Measurements from ENCODE around the gene CXXC5.

The CXXC5 gene

DNA sequence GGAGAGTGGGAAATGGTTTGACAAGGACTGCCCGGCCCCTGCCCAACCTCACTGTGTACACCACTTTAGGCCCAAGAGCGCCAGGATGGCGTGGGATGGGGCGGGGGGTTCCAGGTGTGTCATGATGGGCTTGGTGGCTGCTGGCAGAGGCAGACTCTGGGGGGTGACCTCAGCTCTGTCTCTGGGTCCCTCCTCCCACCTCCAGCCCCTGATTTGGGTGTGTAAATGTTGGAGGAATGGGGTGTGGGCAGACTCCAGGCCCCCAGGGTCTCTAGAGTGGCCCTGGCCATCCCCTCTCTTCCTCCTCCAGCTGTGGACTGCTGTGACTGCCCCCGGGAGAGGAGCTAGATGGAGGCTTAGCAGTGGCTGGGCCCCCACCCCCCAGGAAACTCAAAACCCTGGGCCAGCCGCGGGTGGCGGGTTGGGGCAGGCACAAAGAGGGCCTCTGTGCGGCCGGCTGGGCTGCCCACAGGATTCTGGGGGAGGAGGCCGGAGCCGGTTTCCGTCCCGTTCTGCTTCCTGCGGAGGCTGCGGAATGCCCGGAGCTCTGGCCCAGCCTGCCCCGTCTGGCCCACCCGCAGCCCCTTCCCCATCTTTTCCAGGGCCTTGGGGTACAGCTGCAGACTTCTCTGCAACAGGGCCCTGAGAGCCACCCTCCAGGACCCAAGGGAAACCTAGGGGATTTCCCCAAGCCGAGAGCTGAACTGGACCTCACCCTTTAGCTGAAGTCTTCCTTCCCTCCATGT is 23.1 kb downstream of the CXXC5 start:
- Mint-ChIP-seq H3K4me3 (no peak overlapping the region), H3K27me3 (ENCODE audit: low read depth) (peaks cover 7% of the 10 kb centered on the region), H3K36me3 (ENCODE audit: low read depth) (no peaks in the 10 kb centered on the region), H3K27ac (no peak overlapping the region), H3K4me1 (ENCODE audit: low read depth) (peaks cover 26% of the 10 kb centered on the region), H3K9me3 (no peaks in the 10 kb centered on the region)

DNA sequence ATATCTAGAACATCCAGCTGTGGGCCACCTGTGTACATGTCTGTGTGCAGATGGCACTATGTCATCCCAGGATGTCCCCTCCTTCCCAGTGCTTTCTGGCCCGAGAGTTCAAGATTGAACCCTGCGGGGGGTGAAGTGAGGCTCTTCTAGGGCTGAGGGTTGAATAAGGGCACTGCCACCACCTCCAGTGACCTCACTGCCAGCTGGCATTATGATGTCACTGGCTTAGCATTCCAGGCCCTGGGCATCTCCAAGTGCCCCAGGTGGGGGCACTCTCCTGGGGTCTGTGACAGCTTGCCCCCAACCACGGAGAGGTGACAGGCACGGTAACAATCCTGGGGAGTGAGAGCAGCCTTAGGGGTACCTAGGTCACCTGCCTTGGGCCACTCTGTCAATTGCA is 27.1 kb downstream of the CXXC5 start:
- no peak overlapping the region for H3K27ac Mint-ChIP-seq
- H3K27me3 Mint-ChIP-seq (ENCODE audit: low read depth), result peaks cover 4% of the 10 kb centered on the region
- no peaks in the 10 kb centered on the region for H3K9me3 Mint-ChIP-seq
- H3K36me3 Mint-ChIP-seq (ENCODE audit: low read depth), result no peaks in the 10 kb centered on the region
- H3K4me3 Mint-ChIP-seq, result no peak overlapping the region
- H3K4me1 Mint-ChIP-seq (ENCODE audit: low read depth), result peaks cover 5% of the 10 kb centered on the region

DNA sequence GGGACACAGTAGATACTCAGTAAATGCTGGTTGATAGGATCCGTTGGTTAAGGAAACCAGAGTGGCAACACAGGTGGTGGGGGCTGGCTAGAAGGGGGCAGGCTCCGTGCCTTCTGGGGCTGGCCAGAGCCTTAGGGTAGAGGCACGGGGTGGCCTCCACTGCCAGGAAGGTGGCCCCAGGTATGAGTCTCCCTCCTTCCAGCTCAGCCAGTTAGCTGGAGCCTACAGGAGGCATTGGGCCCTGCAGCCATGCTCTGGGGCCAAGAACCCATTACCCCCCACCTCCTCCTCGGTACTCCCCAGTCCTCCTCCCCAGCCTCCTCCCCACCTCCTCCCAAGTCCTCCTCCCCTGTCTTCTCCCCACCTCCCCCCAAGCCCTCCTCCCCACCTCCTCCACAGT is 27.7 kb downstream of the CXXC5 start:
- Mint-ChIP-seq H3K4me3 (no peak overlapping the region), H3K27me3 (ENCODE audit: low read depth) (no peaks in the 10 kb centered on the region), H3K9me3 (no peaks in the 10 kb centered on the region), H3K4me1 (ENCODE audit: low read depth) (no peaks in the 10 kb centered on the region), H3K27ac (no peak overlapping the region), H3K36me3 (ENCODE audit: low read depth) (no peaks in the 10 kb centered on the region)

DNA sequence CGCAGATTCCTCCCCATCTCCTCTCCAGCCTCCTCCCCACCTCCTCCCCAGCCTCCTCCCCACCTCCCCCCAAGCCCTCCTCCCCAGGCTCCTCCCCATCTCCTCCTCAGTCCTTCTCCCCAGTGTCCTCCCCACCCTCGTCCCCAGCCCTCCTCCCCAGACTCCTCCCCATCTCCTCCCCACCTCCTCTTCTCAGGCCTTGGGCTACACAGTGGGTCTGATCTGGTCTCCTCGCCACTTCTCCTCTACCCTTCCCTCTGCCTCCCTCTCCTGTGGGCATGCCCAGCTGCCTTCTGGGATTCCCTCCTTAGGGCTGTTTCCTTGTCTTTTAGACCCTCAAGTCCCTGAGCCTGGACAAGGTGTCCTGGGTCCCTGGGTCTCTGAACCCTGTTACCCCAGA is 28.3 kb downstream of the CXXC5 start:
- H3K4me1 Mint-ChIP-seq (ENCODE audit: low read depth), result no peaks in the 10 kb centered on the region
- no peaks in the 10 kb centered on the region for H3K27me3 Mint-ChIP-seq (ENCODE audit: low read depth)
- no peak overlapping the region for H3K4me3 Mint-ChIP-seq
- H3K9me3 Mint-ChIP-seq, result no peaks in the 10 kb centered on the region
- H3K27ac Mint-ChIP-seq, result no peak overlapping the region
- H3K36me3 Mint-ChIP-seq (ENCODE audit: low read depth), result no peaks in the 10 kb centered on the region

DNA sequence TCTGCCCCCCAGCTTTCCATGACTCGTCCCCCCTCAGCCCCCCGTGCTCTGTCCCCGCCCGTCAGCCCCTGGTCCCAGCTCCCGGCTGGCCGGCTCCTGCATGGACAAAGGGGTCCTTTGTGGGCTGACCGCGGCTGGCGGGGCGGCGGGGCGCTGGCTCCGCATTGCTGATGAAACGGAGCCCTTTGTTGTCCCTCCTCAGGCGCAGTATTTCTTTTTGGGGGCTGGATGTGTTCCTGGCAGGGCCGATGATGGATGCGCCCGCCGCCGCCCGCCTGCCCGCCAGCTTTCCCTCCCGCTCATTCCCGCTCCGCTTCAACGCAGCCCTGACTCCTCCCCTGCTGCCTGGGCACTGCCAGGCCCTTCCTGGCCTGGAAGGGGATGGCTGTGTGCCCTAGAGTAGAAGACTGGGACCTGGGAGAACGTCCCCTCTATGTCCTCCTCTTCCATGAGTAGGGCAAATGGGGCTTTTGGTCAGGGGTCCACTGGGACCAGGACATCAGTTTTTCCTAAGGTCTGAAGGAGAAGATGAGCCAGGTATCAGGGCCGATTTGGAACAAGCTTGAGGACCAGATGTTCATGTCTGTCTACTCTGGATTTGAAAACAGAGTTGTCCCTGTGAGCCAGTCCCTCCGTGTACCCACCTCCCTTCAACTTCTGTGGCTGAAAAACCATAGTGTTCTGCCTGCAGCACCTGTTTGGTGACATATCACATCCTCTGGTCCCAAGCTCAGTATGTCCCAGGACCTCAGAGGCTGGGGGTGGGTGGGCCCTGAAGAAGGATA is 29.0 kb downstream of the CXXC5 start:
- no peaks in the 10 kb centered on the region for H3K36me3 Mint-ChIP-seq (ENCODE audit: low read depth)
- H3K27me3 Mint-ChIP-seq (ENCODE audit: low read depth), result no peaks in the 10 kb centered on the region
- no peak overlapping the region for H3K4me3 Mint-ChIP-seq
- H3K27ac Mint-ChIP-seq, result no peak overlapping the region
- H3K9me3 Mint-ChIP-seq, result no peaks in the 10 kb centered on the region
- no peaks in the 10 kb centered on the region for H3K4me1 Mint-ChIP-seq (ENCODE audit: low read depth)

DNA sequence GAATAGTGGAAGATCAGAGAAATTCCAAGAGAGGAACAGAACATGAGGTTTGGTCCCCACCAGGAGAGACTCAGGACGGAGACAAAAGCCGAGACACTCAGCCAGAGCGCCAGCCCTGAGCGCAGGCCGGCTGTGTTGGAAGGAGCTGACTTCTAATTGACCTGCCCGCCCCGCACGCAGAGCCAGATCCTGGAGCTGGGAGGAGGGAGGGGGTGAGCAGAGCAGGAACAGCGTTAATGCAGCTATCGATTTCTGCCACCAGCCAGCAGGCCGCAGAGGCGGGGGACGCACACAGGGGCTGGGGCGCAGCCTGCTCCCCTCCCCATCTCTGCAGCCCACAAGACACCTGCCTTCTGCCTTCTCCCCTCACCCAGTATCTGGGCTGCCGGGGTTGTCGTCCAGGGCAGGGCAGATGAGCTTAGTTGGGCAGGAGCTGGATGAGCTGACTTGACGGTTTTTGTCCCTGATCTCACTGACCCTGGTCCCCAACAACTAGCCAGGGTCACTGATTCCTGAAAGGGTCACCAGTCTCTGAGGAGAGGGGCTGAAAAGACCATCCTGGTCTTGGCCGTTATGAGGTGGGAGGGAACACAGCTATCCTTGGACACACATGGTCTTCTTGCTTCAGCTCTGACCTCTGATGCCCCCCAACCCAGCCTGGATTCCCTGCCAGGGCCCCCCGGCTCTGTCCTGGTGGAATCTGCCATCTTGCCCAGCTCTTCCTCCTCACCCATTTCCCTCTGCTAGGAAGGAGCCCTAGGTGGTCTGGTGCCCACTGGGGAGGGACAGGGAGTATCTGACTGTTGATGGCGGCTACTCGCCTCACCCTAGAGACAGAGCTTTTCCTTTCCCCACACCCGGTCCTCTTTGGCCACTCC is 29.8 kb downstream of the CXXC5 start:
- Mint-ChIP-seq H3K4me1 (ENCODE audit: low read depth) (no peaks in the 10 kb centered on the region), H3K27ac (no peak overlapping the region), H3K27me3 (ENCODE audit: low read depth) (no peaks in the 10 kb centered on the region), H3K4me3 (no peak overlapping the region), H3K9me3 (no peaks in the 10 kb centered on the region), H3K36me3 (ENCODE audit: low read depth) (no peaks in the 10 kb centered on the region)

DNA sequence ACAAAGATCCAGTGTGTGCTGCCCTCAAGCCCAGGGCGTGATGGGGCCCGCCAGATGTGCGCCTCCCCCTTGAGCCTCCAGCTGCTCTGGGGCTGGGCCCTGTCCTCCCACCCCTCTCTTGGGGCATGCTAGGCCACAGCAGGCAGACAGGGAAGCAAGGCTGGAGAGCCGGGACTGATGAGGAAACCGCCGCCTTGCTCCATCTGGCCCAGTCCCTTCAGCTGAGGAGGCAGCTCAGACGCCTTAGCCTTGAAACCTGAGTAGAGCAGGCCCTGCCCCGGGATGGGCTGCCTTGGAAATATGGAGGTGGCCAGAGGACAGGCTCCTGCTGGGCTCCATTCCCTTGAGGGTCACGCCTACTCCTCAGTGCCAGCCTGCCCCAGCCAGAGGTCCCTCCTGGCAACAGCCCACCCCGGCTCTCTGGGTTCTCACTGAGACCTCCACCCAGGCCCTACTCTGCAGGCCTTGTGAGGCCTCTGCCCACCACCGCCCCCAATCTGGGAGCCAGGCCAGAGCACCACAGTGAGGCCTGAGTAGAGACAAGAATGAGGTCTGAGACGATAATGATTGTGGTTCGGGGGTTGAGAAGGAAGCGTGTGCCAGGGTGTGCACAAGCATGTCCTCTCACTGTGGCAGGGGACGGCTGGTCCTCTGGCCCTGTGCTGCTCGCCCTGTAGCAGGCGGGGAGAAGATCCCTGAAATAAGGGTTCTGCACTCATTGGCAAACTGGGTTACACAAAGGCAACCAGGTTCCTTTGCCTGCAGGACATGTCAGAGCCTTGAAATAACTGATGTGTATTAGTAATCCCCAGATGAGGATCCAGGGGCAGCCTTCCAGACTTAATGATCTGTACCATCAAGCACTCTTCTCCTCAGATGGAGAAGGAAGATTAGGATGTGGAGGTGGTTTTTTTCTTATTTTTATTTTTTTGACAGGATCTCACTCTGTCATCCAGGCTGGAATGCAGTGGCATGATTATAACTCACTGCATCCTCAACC is 30.9 kb downstream of the CXXC5 start:
- H3K27ac Mint-ChIP-seq, result no peak overlapping the region
- H3K36me3 Mint-ChIP-seq (ENCODE audit: low read depth), result no peaks in the 10 kb centered on the region

DNA sequence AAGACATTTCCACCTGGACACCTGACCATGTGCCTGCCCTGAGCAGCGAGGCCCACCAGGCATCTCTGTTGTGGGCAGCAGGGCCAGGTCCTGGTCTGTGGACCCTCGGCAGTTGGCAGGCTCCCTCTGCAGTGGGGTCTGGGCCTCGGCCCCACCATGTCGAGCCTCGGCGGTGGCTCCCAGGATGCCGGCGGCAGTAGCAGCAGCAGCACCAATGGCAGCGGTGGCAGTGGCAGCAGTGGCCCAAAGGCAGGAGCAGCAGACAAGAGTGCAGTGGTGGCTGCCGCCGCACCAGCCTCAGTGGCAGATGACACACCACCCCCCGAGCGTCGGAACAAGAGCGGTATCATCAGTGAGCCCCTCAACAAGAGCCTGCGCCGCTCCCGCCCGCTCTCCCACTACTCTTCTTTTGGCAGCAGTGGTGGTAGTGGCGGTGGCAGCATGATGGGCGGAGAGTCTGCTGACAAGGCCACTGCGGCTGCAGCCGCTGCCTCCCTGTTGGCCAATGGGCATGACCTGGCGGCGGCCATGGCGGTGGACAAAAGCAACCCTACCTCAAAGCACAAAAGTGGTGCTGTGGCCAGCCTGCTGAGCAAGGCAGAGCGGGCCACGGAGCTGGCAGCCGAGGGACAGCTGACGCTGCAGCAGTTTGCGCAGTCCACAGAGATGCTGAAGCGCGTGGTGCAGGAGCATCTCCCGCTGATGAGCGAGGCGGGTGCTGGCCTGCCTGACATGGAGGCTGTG is 32.4 kb downstream of the CXXC5 start:
- Mint-ChIP-seq H3K9me3 (no peaks in the 10 kb centered on the region), H3K4me3 (no peak overlapping the region), H3K27ac (no peak overlapping the region), H3K36me3 (ENCODE audit: low read depth) (no peaks in the 10 kb centered on the region), H3K27me3 (ENCODE audit: low read depth) (peaks cover under 1% of the 10 kb centered on the region), H3K4me1 (ENCODE audit: low read depth) (peaks cover 1% of the 10 kb centered on the region)

More for the DNA sequence above, 30.9 kb downstream of the CXXC5 start:
- Mint-ChIP-seq H3K4me3 (no peak overlapping the region), H3K9me3 (no peaks in the 10 kb centered on the region), H3K4me1 (ENCODE audit: low read depth) (peaks cover 1% of the 10 kb centered on the region), H3K27me3 (ENCODE audit: low read depth) (no peaks in the 10 kb centered on the region)

DNA sequence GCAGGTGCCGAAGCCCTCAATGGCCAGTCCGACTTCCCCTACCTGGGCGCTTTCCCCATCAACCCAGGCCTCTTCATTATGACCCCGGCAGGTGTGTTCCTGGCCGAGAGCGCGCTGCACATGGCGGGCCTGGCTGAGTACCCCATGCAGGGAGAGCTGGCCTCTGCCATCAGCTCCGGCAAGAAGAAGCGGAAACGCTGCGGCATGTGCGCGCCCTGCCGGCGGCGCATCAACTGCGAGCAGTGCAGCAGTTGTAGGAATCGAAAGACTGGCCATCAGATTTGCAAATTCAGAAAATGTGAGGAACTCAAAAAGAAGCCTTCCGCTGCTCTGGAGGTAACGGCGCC is 32.9 kb downstream of the CXXC5 start:
- H3K36me3 Mint-ChIP-seq (ENCODE audit: low read depth), result no peaks in the 10 kb centered on the region

DNA sequence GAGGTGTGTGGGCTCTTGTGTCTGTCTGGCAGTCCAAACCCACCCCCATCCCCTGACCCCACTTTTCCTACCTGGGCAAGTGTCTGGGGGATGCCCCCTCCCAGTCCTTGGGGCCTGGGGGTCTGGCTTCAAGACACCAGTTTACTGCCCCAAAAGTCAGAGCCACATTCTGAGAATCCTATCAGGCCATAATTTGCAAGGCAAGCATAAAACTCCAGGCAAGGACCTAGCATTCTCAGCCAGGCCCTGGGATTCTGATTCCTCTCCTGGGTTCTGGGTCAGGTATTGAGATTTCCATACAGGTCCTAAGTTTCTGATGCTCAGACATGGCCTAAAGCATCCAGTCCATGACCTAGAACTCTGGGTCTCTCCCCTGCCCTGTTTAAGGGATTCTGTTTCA is 33.3 kb downstream of the CXXC5 start:
- peaks cover 1% of the 10 kb centered on the region for H3K4me1 Mint-ChIP-seq (ENCODE audit: low read depth)
- H3K4me3 Mint-ChIP-seq, result no peak overlapping the region
- no peak overlapping the region for H3K27ac Mint-ChIP-seq
- no peaks in the 10 kb centered on the region for H3K36me3 Mint-ChIP-seq (ENCODE audit: low read depth)
- H3K27me3 Mint-ChIP-seq (ENCODE audit: low read depth), result peaks cover 5% of the 10 kb centered on the region
- H3K9me3 Mint-ChIP-seq, result no peaks in the 10 kb centered on the region

More for the DNA sequence above, 32.9 kb downstream of the CXXC5 start:
- peaks cover 5% of the 10 kb centered on the region for H3K27me3 Mint-ChIP-seq (ENCODE audit: low read depth)
- no peak overlapping the region for H3K4me3 Mint-ChIP-seq
- no peak overlapping the region for H3K27ac Mint-ChIP-seq
- H3K4me1 Mint-ChIP-seq (ENCODE audit: low read depth), result peaks cover 1% of the 10 kb centered on the region
- no peaks in the 10 kb centered on the region for H3K9me3 Mint-ChIP-seq

DNA sequence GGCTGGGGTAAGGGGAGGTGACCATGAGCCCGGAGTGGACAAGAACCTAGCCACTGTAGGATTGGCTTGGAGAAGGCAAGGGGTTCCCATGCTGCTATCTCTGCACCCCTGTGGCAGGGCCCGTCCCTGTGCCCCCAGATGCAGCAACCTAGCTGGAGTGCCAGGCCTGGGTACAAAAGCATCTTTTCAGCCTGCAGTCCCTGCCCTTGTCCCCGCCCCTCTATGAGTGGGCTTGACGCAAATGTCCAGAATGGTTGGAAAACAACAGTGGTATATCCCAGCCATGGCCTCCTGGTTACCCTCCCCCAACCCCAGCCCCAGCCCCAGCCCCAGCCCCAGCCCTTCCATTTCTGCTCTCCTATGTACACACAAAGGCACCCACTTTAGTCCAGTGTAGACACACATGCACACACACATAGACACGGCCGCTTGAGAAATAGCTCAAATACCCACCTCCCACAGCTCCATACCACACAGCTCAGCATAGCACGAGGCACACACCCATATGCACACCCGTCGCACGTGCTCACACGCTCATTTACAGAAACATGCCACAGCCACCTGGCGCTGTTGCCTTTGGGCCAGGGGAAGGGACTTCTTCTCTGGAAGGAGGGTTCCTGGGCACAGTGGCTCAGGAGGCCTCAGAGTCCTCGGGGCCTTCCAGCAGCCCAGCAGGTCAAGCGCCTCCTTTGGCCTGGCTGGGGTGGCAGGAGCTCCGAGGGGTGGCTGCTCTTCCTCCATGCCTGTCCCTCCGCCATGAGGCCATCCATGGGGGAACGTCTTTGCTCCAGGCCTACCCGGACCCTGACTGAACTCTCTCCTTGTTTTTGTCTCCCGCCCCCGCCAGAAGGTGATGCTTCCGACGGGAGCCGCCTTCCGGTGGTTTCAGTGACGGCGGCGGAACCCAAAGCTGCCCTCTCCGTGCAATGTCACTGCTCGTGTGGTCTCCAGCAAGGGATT is 34.1 kb downstream of the CXXC5 start:
- no peak overlapping the region for H3K4me3 Mint-ChIP-seq
- no peak overlapping the region for H3K27ac Mint-ChIP-seq
- peaks cover 5% of the 10 kb centered on the region for H3K27me3 Mint-ChIP-seq (ENCODE audit: low read depth)
- H3K36me3 Mint-ChIP-seq (ENCODE audit: low read depth), result no peaks in the 10 kb centered on the region
- H3K9me3 Mint-ChIP-seq, result no peaks in the 10 kb centered on the region
- H3K4me1 Mint-ChIP-seq (ENCODE audit: low read depth), result peaks cover 1% of the 10 kb centered on the region

Measured in T-helper 1 cell treated with Interleukin-12 subunit alpha and Interleukin-12 subunit beta and Interleukin-4 antibody, amounts not matched to agents 30 μg/mL and 1 μg/mL, for 36 hours (primary cell).